ENCODE data around the gene BHMT.

DNA sequence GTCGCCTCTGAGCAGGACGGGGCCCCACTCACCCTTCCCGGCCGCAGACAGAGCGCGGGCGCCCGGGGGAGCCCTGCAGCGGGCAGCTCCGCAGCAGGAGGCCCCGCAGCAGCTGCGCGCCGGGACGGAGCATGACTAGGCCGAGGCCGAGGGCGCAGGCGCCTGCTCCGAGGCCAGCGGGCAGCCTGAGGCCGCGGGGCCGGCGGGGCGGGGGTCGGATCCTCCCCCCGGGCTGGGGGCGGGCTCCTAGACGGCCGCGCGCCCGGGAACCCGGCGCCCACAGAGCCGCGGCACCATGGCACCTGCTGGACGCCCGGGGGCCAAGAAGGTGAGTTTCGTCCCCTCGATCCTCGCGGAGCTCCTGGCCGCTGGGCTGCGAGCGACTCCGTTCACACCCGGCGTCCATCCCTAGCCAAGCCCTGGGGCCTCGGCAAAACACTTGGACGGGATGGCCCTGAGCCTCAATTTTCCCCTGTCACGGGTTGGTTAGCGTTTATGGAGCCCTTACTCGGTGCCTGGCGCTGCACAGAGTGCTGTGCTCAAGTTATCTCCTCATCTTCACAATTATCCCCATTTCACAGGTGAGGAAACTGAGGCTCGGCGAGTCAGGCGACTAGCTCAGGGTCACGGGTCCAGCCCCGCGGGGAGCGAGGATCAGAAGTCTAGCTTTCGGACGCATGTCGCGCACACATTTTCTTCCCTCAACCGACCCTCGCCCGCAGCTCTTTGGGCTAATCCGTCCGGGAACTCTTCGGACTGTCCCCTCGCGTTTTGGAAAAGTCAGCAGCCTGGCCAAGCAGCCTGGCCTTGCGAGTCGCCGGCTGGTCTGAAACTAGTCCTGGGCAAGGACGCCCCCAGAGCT lies 41.9 kb upstream of the BHMT start, which contains the start of the genes BHMT2 and DMGDH:
- TF ChIP-seq, protein P1, sequence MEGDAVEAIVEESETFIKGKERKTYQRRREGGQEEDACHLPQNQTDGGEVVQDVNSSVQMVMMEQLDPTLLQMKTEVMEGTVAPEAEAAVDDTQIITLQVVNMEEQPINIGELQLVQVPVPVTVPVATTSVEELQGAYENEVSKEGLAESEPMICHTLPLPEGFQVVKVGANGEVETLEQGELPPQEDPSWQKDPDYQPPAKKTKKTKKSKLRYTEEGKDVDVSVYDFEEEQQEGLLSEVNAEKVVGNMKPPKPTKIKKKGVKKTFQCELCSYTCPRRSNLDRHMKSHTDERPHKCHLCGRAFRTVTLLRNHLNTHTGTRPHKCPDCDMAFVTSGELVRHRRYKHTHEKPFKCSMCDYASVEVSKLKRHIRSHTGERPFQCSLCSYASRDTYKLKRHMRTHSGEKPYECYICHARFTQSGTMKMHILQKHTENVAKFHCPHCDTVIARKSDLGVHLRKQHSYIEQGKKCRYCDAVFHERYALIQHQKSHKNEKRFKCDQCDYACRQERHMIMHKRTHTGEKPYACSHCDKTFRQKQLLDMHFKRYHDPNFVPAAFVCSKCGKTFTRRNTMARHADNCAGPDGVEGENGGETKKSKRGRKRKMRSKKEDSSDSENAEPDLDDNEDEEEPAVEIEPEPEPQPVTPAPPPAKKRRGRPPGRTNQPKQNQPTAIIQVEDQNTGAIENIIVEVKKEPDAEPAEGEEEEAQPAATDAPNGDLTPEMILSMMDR (IDR thresholded peaks at IDR 0.05) = no peak
- peak in 1 of 2 donors; percentile 7 for TF ChIP-seq POLR2AphosphoS5 (IDR thresholded peaks at IDR 0.05)
- TF ChIP-seq POLR2A (IDR thresholded peaks at IDR 0.05; ENCODE audit: low read depth) = no peak
- no peak for TF ChIP-seq EP300 (IDR thresholded peaks at IDR 0.05)

Data from esophagus muscularis mucosa (tissue), 4 donors.